ENCODE results near the gene FICD.

DNA sequence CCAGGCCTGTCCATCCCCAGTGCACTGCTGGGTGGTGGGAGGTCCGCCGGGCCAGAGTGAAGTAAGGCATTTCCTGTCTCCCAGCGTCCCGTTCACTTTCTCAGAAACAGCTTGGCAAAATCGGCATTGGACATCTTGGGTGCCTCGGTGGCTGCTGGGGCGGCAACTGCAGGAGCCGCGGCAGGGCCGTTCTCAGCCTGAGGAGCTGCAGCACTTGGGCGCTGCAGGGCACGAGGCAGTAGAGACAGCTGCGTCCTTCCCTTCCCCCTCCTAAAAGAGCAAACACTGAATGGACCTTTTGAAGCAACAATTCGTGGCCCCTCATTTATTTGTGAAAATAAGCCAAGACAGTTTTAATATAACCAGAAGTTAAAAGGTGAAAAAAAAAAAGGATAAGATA, 8.3 kb downstream of the FICD start:
- TF ChIP-seq POLR2A (IDR thresholded peaks at IDR 0.05; ENCODE audit: low read depth) (no peak), POLR2AphosphoS5 (IDR thresholded peaks at IDR 0.05) (no peak), EP300 (IDR thresholded peaks at IDR 0.05) (no peak)
- TF ChIP-seq, protein P1, sequence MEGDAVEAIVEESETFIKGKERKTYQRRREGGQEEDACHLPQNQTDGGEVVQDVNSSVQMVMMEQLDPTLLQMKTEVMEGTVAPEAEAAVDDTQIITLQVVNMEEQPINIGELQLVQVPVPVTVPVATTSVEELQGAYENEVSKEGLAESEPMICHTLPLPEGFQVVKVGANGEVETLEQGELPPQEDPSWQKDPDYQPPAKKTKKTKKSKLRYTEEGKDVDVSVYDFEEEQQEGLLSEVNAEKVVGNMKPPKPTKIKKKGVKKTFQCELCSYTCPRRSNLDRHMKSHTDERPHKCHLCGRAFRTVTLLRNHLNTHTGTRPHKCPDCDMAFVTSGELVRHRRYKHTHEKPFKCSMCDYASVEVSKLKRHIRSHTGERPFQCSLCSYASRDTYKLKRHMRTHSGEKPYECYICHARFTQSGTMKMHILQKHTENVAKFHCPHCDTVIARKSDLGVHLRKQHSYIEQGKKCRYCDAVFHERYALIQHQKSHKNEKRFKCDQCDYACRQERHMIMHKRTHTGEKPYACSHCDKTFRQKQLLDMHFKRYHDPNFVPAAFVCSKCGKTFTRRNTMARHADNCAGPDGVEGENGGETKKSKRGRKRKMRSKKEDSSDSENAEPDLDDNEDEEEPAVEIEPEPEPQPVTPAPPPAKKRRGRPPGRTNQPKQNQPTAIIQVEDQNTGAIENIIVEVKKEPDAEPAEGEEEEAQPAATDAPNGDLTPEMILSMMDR (IDR thresholded peaks at IDR 0.05) = no peak

All from esophagus muscularis mucosa (tissue), 4 donors.